T-helper 2 cell treated with Interferon-gamma antibody and Interleukin-4, amounts not matched to agents 100 ng/mL and 5 ng/mL, for 36 hours (primary cell): ENCODE measurements around the gene CDYL2. TPM values are rescaled to one million over a fixed set of nuclear protein-coding genes. Genes with fewer than 3 reads are reported as not detected.
"Not testable (repeated sequence)": the region's sequence is repeated elsewhere in the genome, so short reads cannot be mapped to it uniquely, and the experiment has no call there.

Experiments used
- intact Hi-C: fragments of 100-400 bp; cut with micrococcal nuclease; formaldehyde crosslinking; loops from one replicate; pipeline ENCODE4 v1.15.1; 2023
- total RNA-seq: library from RNA; stranded (reverse); gene quantifications from 2 replicates; pipeline ENCODE4 v1.2.3, GENCODE V29; 2022

The CDYL2 gene
- total RNA-seq, 1 donor from 2014 or later = 30.9 TPM

DNA sequence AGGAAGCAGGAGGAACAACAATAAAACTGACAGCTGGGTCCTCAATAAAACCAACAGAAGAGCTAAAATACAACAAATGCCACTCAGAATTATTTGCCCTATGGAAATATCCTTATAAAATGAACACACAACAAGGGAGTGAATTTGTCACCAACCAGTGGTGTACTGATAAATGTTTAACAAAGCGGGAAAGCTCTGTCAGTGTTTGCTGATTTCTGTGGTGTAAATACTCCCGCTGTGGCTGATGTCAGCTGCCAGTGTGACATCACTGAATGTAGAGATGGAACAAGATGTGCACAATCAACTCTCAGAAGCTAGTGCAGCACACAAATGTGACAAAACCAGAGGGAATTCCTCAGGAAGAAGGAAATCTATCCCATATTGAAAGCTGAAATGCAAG, 51.9 kb downstream of the CDYL2 start:
- intact Hi-C loops = no loop called here

DNA sequence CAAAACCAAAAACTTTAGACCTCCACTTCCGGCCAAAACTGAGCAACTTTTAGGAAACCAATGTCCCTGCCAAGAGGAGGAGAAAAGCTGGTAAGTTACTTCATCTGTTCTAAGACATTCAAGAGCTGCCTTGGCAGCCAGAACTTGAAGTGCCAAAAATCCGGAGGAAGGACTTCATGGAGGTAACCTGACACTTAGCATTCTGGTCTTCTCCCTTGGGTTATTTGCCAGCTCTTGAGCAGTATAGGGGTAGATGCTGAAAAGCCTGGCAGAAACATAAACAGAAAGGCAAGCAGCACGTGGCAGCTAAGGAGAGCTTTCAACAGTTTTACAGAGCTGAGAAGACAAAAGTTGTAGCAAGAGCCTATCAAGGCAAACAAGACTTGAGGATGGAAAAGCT, 53.2 kb downstream of the CDYL2 start:
- intact Hi-C loops = no loop called here

DNA sequence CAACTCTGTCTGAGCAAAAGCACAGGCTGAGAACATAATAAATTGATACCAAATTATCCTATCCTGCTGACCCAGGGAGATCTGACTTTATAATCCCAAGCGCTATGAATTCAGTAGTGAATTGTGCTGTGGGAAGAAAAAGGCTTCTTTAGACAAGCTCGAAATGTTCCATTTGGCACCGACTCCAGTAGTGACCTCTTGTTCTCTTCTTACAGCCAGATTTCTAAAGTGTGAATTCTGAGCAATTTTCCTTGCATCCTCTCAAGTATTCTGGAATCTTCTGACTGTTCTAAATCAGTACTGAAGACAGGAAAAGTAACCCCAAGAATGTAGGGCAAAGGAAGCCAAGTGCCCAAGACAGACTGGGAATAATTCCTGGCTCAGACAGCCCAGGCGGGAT, 58.2 kb downstream of the CDYL2 start:
- intact Hi-C loops = no loop called here

DNA sequence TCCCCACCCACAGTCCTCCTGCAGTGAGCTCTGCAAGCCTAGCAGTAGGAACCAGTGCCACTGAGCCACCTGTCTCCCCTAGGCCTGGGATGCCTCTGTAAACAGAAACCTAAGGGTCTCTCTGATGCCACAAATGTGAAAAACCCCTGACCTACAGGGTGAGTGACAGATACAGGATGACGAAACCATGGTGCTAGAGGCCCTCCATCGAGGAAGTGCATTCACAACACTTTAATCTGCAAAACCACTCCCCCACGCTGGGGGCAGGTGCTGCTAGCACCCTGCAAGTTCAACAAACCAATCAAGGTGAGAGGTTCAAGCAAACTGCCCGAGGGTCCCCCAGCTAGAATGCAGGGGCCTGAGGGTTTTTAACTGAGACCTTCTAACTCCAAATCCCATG, 59.5 kb downstream of the CDYL2 start:
- intact Hi-C loops = no loop called here

DNA sequence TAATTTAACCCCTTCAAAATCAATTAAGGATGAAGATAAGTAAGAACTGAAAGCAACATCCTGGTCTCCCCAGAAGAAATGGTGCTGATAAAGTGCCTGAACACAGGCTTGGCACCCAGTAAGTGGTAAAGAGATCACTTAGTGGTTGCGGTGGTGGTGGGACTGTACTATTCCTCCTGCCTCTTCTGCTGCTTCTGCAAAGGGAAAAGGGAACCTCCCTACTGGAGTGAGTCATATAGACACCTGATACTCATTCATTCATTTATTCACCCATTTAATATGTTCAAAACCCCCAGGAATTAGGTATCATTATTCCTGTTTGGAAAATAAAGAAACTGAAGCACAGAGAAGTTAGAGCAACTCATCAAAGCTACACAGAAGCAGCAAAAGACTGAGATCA, 60.6 kb downstream of the CDYL2 start:
- intact Hi-C loops = no loop called here

DNA sequence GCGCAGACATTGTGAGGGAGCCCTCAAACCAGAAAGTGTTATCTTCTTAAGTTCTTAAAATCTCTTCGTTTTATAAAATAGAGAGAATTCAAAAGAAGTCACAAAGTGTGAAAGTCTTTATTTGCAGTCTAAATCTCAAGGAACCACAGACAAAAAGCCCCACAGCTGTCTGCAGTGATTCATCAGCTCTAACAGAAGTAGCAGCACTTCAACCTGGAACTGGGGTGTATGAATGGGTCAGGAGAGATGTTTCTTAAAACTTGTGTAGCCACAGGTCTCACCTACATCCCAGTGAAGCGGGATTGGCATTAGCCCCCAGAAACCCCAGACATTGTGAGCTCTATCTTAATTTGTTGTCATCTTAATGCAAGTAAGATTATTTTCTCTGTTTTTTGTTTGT, 61.1 kb downstream of the CDYL2 start:
- intact Hi-C loops = no loop called here

DNA sequence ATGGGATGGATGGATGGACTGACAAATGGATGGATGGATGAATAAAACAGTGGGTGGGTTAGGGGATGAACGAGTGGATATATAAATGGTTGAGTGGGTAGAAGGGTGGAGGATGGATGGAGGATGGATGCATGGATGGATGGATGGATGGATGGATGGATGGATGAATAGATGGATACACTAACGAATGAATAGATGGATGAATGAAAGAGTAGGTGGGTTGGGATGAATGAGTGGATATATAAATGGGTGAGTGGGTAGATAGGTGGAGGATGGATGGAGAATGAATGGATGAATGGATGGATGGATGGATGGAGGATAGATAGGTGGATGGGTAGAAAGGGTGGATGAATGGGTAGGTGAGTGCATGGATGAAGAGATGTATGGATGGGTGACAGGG, 62.1 kb downstream of the CDYL2 start:
- intact Hi-C loops = no loop called here

DNA sequence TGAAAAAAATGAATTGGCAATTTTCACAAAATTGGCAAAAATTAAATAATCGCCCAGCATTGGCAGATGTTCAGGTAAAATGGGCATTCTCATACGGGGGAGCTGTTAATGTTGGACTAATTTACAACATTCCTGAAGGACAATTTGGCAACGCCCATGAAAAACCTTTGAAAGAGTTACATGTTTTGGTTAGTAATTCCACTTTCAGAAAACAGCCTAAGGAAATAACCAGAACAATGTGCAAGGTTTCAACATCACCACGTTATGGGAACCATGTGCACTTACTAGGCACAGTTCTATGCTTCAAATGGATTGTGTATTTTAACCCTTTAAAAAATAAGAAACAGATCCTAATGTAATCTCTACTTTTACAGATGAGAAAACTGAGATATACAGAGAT, 62.7 kb downstream of the CDYL2 start:
- intact Hi-C loops = no loop called here

DNA sequence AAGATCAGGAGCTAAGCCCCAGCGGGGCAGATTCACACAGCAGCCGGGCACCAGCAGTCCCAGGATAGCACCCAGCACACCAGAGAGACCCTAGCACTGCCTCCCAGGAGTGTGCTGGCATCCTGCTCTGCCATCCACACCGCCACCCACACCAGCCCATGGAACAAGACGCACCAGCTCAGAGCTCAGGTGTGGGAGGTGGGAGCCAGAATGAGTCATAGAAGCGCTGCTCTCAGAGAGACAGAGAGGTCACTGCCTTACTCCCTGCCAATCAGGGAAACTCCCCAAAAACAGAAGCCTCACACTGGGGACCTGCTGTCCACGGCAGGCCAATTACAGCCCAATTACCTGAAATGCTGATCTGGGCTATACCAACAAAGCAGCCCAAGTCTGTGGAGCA, 64.9 kb downstream of the CDYL2 start:
- intact Hi-C loops = no loop called here

DNA sequence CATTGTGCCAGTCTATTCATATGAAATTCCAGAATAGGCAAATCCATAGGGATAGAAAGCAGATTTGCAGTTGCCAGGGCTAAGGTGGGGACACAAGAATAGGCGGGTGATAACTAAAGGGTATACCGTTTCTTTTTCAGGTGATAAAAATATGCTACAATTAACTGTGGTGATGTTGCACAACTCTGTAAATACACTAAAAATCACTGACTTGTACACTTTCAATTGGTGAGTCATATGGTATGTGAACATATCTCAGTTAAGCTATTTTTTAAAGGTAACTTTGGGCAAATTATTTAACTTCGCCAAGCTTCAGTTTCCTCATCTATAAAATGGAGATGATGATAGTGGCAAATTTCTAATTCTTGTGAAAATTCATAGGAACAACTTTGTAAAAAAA, 65.9 kb downstream of the CDYL2 start:
- intact Hi-C loops = no loop called here

DNA sequence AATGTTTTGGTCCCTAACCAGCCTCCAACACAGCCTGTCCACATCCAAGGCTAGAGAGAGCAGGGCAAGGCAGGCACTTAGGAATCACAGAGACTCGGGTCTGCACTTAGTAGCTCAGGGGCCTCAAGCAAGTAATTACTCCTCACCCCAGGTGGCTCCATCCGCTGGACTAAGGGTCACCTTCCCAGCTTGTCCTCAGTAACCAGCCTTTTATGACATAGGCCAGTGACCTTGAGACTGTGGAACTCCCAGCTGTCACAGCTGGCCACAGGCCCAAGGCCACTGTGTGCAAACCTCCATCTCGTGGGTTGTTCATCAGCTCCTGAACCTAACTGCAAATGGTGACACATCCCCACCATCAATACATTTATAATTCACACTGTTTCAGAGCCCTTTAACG, 68.6 kb downstream of the CDYL2 start:
- intact Hi-C loops = no loop called here

DNA sequence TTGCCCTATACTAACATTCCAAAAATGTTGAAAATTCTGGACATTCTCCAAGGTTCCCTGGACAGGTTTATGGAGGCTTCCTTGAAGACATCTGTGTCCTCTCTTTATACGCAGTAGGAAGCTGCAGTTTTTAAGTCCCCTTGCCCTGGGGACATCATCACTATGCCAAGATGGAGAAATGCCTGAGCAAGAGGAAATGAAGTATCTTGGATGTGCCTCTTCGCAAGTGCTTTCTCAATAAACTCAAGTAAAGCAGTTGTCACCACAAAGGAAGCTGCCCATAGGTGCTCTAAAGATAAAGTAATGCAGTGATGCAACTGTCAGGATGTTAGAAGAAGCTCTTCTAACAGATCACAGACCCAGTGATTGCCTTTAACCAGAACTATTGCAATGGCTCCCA, 71.0 kb downstream of the CDYL2 start:
- intact Hi-C loops = no loop called here

DNA sequence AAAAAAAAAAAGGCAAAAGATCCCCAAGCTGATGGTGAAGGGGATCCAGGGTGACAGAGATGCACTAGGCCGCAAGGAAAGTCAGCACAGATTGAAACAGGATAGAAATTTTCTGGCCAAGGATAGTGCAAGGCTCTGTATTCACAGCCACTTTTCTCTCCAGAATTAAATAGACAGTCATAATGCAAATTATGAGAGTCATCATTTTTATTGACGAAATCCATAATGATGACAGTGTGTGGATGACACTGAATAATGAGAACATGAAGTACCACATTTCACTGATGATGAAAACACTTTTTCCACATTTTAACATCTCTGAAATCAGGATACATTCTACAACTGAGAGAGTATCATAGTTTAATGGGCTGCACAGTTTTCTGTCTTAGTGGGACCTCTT, 72.5 kb downstream of the CDYL2 start:
- intact Hi-C loops = no loop called here

DNA sequence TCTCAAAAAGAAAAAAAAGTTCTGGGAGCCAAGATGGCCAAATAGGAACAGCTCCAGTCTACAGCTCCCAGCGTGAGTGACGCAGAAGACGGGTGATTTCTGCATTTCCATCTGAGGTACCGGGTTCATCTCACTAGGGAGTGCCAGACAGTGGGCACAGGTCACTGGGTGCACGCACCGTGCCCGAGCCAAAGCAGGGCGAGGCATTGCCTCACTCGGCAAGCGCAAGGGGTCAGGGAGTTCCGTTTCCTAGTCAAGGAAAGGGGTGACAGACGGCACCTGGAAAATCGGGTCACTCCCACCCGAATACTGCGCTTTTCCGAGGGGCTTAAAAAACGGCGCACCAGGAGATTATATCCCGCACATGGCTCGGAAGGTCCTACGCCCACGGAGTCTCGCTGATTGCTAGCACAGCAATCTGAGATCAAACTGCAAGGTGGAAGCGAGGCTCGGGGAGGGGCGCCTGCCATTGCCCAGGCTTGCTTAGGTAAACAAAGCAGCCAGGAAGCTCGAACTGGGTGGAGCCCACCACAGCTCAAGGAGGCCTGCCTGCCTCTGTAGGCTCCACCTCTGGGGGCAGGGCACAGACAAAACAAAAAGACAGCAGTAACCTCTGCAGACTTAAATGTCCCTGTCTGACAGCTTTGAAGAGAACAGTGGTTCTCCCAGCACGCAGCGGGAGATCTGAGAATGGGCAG, 77.2 kb downstream of the CDYL2 start:
- intact Hi-C loops = not testable (repeated sequence)

DNA sequence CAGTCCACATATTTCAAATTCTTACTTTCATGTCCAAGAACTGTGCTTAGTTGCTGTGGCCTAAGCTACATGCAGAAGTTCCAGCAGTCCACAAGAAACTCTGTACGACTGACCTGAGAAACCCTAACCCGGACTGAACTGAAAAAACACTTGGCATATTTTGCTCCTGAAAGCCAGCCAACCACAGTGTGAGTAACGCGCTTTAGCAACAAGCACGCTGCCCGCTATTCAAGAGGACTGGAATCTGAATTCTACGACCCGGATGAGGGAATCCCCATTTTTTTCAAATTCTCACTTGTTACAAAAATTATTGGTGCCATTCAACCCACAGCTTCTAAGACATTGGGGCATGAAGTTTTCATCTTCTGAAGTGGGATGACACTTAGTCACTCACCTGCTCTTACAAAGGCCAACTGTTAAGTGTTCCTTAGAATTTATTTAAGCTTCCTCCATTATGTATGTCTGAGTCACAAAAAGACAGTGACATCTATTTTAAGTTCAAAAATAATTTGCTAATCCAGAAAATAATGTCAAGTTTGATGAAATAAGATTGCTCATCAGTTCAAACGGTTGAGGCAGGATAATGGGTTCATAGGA, 78.7 kb downstream of the CDYL2 start:
- intact Hi-C loops = no loop called here

DNA sequence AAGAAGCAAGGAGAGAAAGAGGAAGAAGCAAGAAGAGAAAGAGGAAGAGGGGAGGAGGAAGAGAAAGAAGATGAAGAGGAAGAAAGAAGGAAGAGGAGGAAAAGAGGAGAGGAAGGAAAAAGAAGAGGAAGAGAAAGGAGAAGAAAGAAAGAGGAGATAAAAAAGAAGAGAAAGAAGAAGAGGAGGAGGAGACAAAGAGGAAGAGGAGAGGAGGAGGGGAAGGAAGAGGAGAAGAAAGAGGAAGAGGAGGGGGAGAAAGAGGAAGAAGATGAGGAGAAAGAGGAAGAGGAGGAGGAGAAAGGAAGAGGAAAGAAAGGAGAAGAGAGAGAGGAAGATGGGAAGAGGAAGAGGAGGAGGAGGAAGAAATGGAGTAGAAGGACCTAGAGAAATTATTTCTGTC, 80.4 kb downstream of the CDYL2 start:
- intact Hi-C loops = no loop called here

DNA sequence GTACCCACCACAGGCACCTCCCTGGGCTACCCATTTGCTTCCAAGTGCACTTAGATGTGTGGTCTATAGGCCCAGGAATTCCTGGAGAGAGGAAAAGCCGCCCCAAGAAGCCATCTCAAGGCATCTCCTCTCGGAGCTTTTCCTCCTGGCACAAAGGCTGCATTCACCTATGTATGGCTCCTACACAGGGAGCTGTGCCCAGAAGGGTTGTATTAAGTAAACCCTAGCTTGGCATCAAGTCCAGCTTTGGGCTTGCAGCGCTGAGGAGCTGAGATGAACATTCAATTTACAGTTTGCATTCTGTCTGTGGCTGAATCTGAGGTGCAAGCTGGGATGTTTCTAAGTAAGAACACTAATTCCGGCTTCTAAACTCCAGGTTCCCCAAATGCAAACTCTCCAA, 81.3 kb downstream of the CDYL2 start:
- intact Hi-C loops = no loop called here

DNA sequence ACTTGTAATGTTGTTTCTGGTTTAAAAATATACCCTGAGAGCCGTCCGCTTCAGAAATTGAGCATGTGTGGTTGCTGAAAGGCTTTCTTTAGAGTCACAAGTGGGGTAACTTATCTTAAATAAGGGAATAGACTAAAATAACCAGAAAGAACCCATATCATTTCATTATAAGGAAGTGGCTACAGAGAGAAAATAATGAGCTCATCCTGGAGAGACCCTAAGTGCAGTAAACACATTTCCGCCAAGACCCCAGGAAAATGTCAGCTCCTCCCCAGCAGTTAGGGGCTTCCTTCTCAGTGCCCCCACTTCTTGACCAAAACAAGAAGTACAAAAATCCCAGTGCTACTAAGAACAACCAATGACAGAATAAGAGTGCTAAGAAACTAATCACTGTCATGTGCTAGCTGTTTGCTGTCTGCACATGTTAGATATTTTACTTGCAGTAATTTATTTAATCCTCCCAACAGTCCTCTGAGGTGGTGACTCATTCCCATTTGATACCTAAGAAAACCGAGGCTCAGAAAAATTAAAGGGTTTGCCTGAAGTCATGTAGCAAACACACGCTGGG, 83.5 kb downstream of the CDYL2 start:
- intact Hi-C loops = no loop called here

DNA sequence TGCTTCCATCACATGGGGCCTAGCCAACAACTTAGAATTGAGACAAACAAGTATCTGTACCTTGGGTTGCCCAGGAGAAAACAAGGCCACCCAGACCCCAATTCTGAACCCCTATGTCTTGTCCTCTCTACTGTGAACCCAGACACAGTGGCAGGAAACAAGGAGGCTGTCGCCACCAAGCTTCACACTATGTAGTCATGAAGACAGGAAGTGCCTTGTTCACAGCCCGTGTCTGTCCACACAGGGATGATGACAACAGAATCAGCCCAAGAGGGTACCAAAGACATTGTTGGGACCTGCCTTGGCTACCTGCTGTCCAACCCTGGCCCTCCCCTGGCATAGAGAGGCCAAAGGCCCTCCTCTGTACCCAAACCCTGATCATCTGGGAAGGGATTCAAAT, 84.8 kb downstream of the CDYL2 start:
- intact Hi-C loops = no loop called here

DNA sequence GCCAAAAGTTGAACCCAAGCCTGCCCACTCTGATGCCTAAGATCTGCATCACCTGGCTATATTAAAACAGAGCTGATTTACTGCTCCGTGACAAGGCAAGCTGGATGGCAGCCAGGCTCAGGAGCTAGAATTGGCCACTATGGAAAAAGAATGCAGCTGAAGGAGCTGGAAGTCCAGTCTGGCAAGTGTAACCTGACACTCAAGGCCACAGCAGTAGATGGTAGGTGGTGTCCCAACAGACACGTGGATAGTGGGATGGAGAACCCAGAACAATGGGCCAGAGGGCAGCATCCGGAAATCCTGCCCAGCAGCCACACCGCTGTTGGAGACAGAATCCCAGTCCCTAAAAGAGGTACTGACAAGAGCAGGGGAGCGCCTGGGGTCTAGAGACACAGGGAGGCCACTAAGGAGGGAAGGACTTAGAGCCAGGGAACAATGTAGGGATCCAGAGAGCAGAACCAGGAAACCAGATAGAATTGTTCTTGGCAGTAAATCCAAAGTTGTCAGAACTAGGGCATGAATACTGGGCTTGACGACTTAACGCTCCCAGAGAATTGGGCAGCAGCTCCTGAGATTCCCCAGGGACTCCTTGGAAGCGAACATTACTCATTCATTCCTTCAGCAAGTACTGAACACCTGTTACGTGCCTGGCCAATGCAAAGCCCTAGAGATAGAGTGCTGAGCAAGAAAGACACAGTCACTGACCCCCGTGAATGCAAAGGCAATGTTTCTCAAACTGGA, 85.7 kb downstream of the CDYL2 start:
- intact Hi-C loops = no loop called here

DNA sequence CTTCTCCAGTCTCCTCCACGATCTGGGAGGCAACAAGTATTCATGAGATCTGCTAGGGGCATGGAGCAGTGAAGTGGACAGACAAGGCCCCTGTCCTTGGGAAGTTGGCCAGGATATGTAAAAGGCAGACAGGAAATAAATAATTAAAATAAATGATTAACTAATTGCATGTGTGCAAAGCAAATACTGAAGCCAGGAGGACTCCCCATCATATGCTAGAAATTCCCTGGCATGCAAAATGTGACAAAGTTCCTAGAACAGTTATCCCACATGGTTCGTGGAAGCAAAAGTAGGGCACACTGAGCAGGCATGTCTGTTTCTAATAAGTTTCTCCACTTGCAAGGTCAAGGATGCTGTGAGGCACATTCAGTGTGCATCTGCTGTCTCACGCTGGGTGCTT, 86.8 kb downstream of the CDYL2 start:
- intact Hi-C loops = no loop called here

DNA sequence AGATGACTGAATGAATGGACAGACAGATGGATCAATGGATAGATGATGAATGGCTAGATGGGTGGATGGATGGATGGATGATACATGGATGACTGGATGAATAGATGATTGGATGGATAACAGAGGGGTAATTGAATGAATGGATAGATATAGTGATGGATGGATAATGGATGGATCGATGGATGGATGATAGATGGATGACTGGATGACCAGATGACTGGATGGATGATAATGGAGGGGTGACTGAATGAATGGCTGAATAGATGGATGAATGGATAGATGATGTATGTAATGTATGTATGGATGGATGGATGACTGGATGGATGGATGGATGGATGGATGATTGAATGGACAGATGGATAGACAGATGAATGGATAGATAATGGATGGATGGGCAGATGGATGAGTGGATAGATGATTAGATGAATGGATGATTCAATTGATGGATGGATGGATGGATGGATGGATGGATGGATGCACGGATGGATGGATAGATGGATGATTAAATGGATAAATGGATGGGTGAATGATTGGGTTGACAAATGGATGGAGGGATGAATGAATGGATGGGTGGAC, 87.7 kb downstream of the CDYL2 start:
- intact Hi-C loops = no loop called here
